ENCODE data around the gene ITGA1. TPM values are rescaled to one million over a fixed set of nuclear protein-coding genes. Genes with fewer than 3 reads are reported as not detected.

ITGA1 gene
- total RNA-seq = 237 and 283 TPM in 2 replicates

DNA sequence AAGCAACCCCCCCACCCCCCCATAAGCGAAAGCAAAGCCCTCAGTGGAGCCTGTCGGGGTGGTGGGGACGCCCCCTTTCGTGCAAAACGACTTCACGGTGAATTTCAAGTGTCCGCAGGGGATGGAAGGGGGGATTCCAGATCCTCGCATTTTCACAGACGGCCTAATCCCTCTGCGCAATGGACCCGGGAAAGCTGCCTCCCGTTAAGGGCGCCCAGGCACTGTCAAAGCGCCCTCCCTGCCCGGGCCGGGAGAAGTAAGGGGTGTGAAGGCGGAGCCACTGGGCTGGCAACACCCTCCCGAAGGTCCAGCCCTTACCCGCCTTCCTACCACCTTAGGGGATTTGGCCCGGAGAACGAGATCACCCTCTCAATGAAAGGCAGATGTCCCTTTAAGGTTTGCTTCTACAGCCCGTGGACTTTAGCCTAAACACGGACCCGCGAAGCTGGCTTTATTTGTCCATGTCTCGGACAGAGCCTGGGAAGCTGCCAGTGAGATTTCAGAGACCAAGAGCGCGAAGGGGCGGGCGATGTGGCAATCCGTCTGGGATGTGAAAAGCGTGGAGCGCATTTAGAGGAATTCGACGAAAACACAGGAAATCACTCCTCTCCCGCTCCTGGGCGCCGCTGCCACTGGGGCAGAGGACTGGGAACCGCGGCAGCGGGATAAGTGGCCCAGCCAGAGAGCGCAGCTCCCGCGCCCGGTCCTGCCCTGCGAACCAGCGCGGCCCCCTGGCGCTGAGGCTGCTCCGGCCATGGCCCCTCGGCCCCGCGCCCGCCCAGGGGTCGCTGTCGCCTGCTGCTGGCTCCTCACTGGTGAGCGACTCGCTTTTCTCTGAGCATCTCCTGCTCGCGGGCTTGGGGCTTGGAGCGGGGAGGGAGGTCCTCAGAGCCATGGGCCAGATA lies at the start of gene ITGA1, which contains the start of gene PELO:
ITGA1 (plus strand) TSS at position 317 of the 905 bp plus-strand sequence; CDS start at position 755, 438 bp downstream.
PELO (plus strand) TSS at position 317 of the 905 bp plus-strand sequence. CDS start 12,479 bp downstream, outside the sequence.

DNA sequence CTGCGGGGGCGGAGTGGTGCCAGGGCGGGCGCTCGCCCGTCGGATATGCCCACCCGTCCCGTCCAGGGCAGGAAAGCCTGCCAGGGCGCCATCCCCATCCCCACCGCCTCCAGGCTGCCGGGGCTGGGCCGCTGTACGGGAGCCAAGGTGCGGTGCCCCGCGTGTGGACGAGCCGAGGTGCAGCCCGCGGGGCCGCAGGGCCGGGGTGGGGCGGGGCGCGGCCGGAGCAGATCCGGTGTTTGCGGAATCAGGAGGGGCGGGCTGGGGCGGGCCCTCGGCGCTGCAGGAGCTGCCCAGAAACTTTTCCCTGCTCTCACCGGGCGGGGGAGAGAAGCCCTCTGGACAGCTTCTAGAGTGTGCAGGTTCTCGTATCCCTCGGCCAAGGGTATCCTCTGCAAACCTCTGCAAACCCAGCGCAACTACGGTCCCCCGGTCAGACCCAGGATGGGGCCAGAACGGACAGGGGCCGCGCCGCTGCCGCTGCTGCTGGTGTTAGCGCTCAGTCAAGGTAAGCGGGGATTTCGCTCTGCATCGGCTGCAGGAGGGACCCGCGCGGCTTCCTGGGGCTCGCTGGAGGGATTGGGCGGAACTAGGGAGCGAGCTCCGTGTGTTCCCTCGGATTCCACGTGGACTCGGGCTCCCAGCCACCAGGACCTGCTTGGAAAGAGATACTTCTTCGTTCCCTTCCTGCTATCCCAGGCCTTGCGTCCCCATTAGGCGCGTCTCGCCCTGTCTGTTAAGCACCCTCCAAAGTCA lies 201.5 kb downstream of the ITGA1 start, which contains the start of gene ITGA2:
ITGA2 (plus strand) TSS at position 328 of the 756 bp plus-strand sequence; CDS start at position 445, 117 bp downstream.

Small RNA genes lying within 50 kb of the gene (small RNA-seq; reads per million reads assigned to genes)
- not detected for gene B3GNTL1P1 (ENCODE audit: low replicate concordance)

Other genes with a start within 250 kb of the ITGA1 start
- gene PELO, start within 50 bp of the ITGA1 start, total RNA-seq = 44.6 and 64.1 TPM in 2 replicates
- gene ITGA2, start 201.4 kb downstream of the ITGA1 start, total RNA-seq = 29.1 and 313 TPM in 2 replicates

All from placental pericyte (primary cell).